Neuronal stem cell (in vitro differentiated cells): ENCODE measurements around the gene PAM.
A peak's percentile ranks its signal among the peaks of the same experiment; 100 is the strongest.

Experiments used
- DNase-seq: peaks from one replicate; pipeline ENCODE4 v3.0.0-alpha.2; 2013; ENCODE audit warnings: low spot score
- H2AFZ ChIP-seq: one replicate; pipeline ENCODE4 v1.6.1; 2013; ENCODE audit warnings: mild to moderate bottlenecking, low read length, inconsistent platforms
- H2AK5ac ChIP-seq: 2 replicates; pipeline ENCODE4 v1.6.1; 2013; ENCODE audit warnings: low read depth, mild to moderate bottlenecking, inconsistent platforms, low read length, moderate library complexity, mixed read lengths
- H2BK120ac ChIP-seq: 2 replicates; pipeline ENCODE4 v1.6.1; 2013; ENCODE audit warnings: low read depth, mild to moderate bottlenecking, inconsistent platforms, low read length, moderate library complexity, mixed read lengths
- H2BK12ac ChIP-seq: one replicate; pipeline ENCODE4 v1.6.1; 2013; ENCODE audit warnings: low read length, inconsistent platforms
- H2BK15ac ChIP-seq: 2 replicates; pipeline ENCODE4 v1.6.1; 2013; ENCODE audit warnings: mild to moderate bottlenecking, low read length, inconsistent platforms, mixed read lengths
- H2BK5ac ChIP-seq: one replicate; pipeline ENCODE4 v1.6.1; 2013; ENCODE audit warnings: inconsistent platforms, mild to moderate bottlenecking, low read length, moderate library complexity
- H3K14ac ChIP-seq: one replicate; pipeline ENCODE4 v1.6.1; 2013; ENCODE audit warnings: low read length, inconsistent platforms
- H3K18ac ChIP-seq: 2 replicates; pipeline ENCODE4 v1.6.1; 2013; ENCODE audit warnings: low read length, inconsistent platforms
- H3K23ac ChIP-seq: 2 replicates; pipeline ENCODE4 v1.6.1; 2013; ENCODE audit warnings: low read depth, mild to moderate bottlenecking, mixed read lengths, low read length, inconsistent platforms; ENCODE audit not compliant: poor library complexity
- H3K27ac ChIP-seq: replicated peaks from 3 replicates; pipeline ENCODE4 v1.5.1; 2013; ENCODE audit warnings: low read length, inconsistent platforms
- H3K27me3 ChIP-seq, 3 experiments: 2 replicates each; pipeline ENCODE4 v1.6.1; 2013; ENCODE audit warnings: low read length in 3 of 3, mild to moderate bottlenecking in 2 of 3, inconsistent platforms in 1 of 3, low read depth in 1 of 3, mixed read lengths in 1 of 3, moderate library complexity in 1 of 3; ENCODE audit not compliant: control insufficient read depth in 3 of 3, insufficient read depth in 3 of 3
- H3K36me3 ChIP-seq, 2 donors: replicated peaks in 1 of 2; 2 replicates each; pipeline ENCODE4 v1.6.1; 2013; ENCODE audit warnings: low read length in 2 of 2; ENCODE audit not compliant: control insufficient read depth in 2 of 2, insufficient read depth in 2 of 2
- H3K4ac ChIP-seq: 2 replicates; pipeline ENCODE4 v1.6.1; 2013; ENCODE audit warnings: inconsistent platforms, mild to moderate bottlenecking, low read length, moderate library complexity
- H3K4me1 ChIP-seq, 2 donors: 1 replicate in 1 of 2; 2 replicates in 1 of 2; pipeline ENCODE4 v1.6.1; 2013; ENCODE audit warnings: low read length in 2 of 2, low read depth in 1 of 2; ENCODE audit not compliant: control insufficient read depth in 2 of 2, insufficient read depth in 1 of 2
- H3K4me2 ChIP-seq: one replicate; pipeline ENCODE4 v1.6.1; 2013; ENCODE audit warnings: mild to moderate bottlenecking, low read length, inconsistent platforms; ENCODE audit not compliant: insufficient read depth, poor library complexity, severe bottlenecking
- H3K4me3 ChIP-seq, 2 donors: 2 replicates each; pipeline ENCODE4 v1.5.1; 2013; ENCODE audit warnings: low read length in 2 of 2, mild to moderate bottlenecking in 2 of 2, inconsistent platforms in 1 of 2, moderate library complexity in 1 of 2
- H3K79me1 ChIP-seq: one replicate; pipeline ENCODE4 v1.6.1; 2013; ENCODE audit warnings: low read depth, mild to moderate bottlenecking, inconsistent platforms, low read length, moderate library complexity
- H3K9ac ChIP-seq: one replicate; pipeline ENCODE4 v1.6.1; 2013; ENCODE audit warnings: mild to moderate bottlenecking, low read depth, low read length, inconsistent platforms; ENCODE audit not compliant: poor library complexity
- H3K9me3 ChIP-seq, 2 donors: replicated peaks in 1 of 2; 2 replicates each; pipeline versions ENCODE3 to v1.6.1; 2013; ENCODE audit warnings: low read length in 2 of 2, mild to moderate bottlenecking in 2 of 2, inconsistent platforms in 1 of 2, low read depth in 1 of 2, mixed read lengths in 1 of 2, moderate library complexity in 1 of 2; ENCODE audit not compliant: control insufficient read depth in 2 of 2, insufficient read depth in 1 of 2
- H4K8ac ChIP-seq: one replicate; pipeline ENCODE4 v1.6.1; 2013; ENCODE audit warnings: low read depth, mild to moderate bottlenecking, inconsistent platforms, low read length, moderate library complexity
- H4K91ac ChIP-seq: one replicate; pipeline ENCODE4 v1.6.1; 2013; ENCODE audit warnings: low read length, low read depth, mild to moderate bottlenecking, inconsistent platforms; ENCODE audit not compliant: poor library complexity
- WGBS, 2 donors: extraction: QIAGEN DNeasy Blood & Tissue Kit; methylation state at CpG; one replicate each; pipeline ENCODE4 v1.1.7; 2013; ENCODE audit warnings: missing lambda C conversion rate in 2 of 2, mixed read lengths in 1 of 2; ENCODE audit not compliant: insufficient read length in 2 of 2, insufficient replicate concordance in 1 of 2; ENCODE audit errors: extremely low coverage in 2 of 2; 5-methylcytosine and 5-hydroxymethylcytosine counted together

The PAM gene

GRCh38 chr5:102755686-102756371 lies 724 bp downstream of the PAM start:
- Histone ChIP-seq H3K9ac (peak overlapping the region; percentile 84), H3K36me3 (no peaks in the 10 kb centered on the region), H4K8ac (no peak overlapping the region), H4K91ac (no peak overlapping the region), H3K23ac (no peak overlapping the region), H3K18ac (peak overlapping the region; percentile 90), H2AFZ (peak overlapping the region; percentile 97), H3K9me3 (peaks cover 0 to 4% of the 10 kb centered on the region in 2 donors), H3K4me3 (peak overlapping the region; percentile 86 to 88), H2AK5ac (peak overlapping the region; percentile 13), H3K27ac (no peak overlapping the region), H3K79me1 (no peaks in the 10 kb centered on the region), H2BK12ac (no peak overlapping the region), H2BK120ac (no peak overlapping the region), H2BK5ac (peak overlapping the region; percentile 88), H3K14ac (no peak overlapping the region), H3K27me3 (peaks cover 0 to 14% (median 0%) of the 10 kb centered on the region in 3 experiments), H2BK15ac (no peak overlapping the region), H3K4me2 (peak overlapping the region; percentile 97), H3K4ac (no peak overlapping the region), H3K4me1 (peaks cover 8 to 15% of the 10 kb centered on the region in 2 donors)
- no CpG with 5 or more reads among the region's 29 CpGs for WGBS, 2 donors
- DNase-seq = peak; percentile 11

- H3K4me1 ChIP-seq = peaks cover 14 to 34% of the 10 kb centered on the region in 2 donors
- no peak overlapping the region for H2BK12ac ChIP-seq
- no peak overlapping the region for H4K8ac ChIP-seq
- H3K4me3 ChIP-seq = no peak overlapping the region
- H3K9me3 ChIP-seq = peaks cover 0 to under 1% of the 10 kb centered on the region in 2 donors
- H2AFZ ChIP-seq = no peak overlapping the region
- H2BK5ac ChIP-seq = no peak overlapping the region
- H2BK120ac ChIP-seq = no peak overlapping the region
- no peak overlapping the region for H2AK5ac ChIP-seq
- no peak for DNase-seq
- H4K91ac ChIP-seq = no peak overlapping the region
- no peak overlapping the region for H3K14ac ChIP-seq
- H3K9ac ChIP-seq = no peak overlapping the region
- no peaks in the 10 kb centered on the region for H3K36me3 ChIP-seq
- no peak overlapping the region for H3K23ac ChIP-seq
- no peak overlapping the region for H3K18ac ChIP-seq
- H3K4ac ChIP-seq = no peak overlapping the region
- H3K4me2 ChIP-seq = no peak overlapping the region
- H2BK15ac ChIP-seq = no peak overlapping the region
- no peaks in the 10 kb centered on the region for H3K79me1 ChIP-seq
- H3K27ac ChIP-seq = no peak overlapping the region
- peaks cover 0 to 10% (median 0%) of the 10 kb centered on the region in 3 experiments for H3K27me3 ChIP-seq
These were observed 3.5 kb downstream of the PAM start for GRCh38 chr5:102758576-102758975.

- no peak overlapping the region for H3K4me3 ChIP-seq
- H4K8ac ChIP-seq = no peak overlapping the region
- no peak overlapping the region for H3K4ac ChIP-seq
- no peaks in the 10 kb centered on the region for H3K79me1 ChIP-seq
- no peak overlapping the region for H3K18ac ChIP-seq
- H3K27ac ChIP-seq = no peak overlapping the region
- peaks cover 0 to 3% (median 0%) of the 10 kb centered on the region in 3 experiments for H3K27me3 ChIP-seq
- no CpG with 5 or more reads among the region's 1 CpG for WGBS, 2 donors
- peaks cover 11 to 33% of the 10 kb centered on the region in 2 donors for H3K4me1 ChIP-seq
- H2BK12ac ChIP-seq = no peak overlapping the region
- no peak overlapping the region for H3K14ac ChIP-seq
- no peak for DNase-seq
- H3K23ac ChIP-seq = no peak overlapping the region
- no peaks in the 10 kb centered on the region for H3K36me3 ChIP-seq
- H3K4me2 ChIP-seq = no peak overlapping the region
- H3K9me3 ChIP-seq = no peaks in the 10 kb centered on the region
- H3K9ac ChIP-seq = no peak overlapping the region
- H2BK15ac ChIP-seq = no peak overlapping the region
- no peak overlapping the region for H2AFZ ChIP-seq
- no peak overlapping the region for H2BK5ac ChIP-seq
- no peak overlapping the region for H4K91ac ChIP-seq
- H2BK120ac ChIP-seq = no peak overlapping the region
- no peak overlapping the region for H2AK5ac ChIP-seq
These were observed 4.2 kb downstream of the PAM start for GRCh38 chr5:102759289-102759688.

- H3K4me1 ChIP-seq = peaks cover 11 to 33% of the 10 kb centered on the region in 2 donors
- H3K4me3 ChIP-seq = no peak overlapping the region
- no peak overlapping the region for H3K9ac ChIP-seq
- peaks cover 0 to 3% (median 0%) of the 10 kb centered on the region in 3 experiments for H3K27me3 ChIP-seq
- H3K14ac ChIP-seq = no peak overlapping the region
- H3K36me3 ChIP-seq = no peaks in the 10 kb centered on the region
- no peak overlapping the region for H3K23ac ChIP-seq
- no peak overlapping the region for H4K8ac ChIP-seq
- no peak overlapping the region for H2AK5ac ChIP-seq
- no peaks in the 10 kb centered on the region for H3K9me3 ChIP-seq
- no CpG with 5 or more reads among the region's 2 CpGs for WGBS, 2 donors
- DNase-seq = no peak
- H2BK5ac ChIP-seq = no peak overlapping the region
- H3K18ac ChIP-seq = no peak overlapping the region
- H3K4ac ChIP-seq = no peak overlapping the region
- no peak overlapping the region for H2BK15ac ChIP-seq
- H2BK120ac ChIP-seq = no peak overlapping the region
- no peak overlapping the region for H2AFZ ChIP-seq
- no peak overlapping the region for H4K91ac ChIP-seq
- H3K79me1 ChIP-seq = no peaks in the 10 kb centered on the region
- H2BK12ac ChIP-seq = no peak overlapping the region
- no peak overlapping the region for H3K4me2 ChIP-seq
- H3K27ac ChIP-seq = no peak overlapping the region
These were observed 4.6 kb downstream of the PAM start for GRCh38 chr5:102759700-102760099.
